ENCODE results near the gene THAP6.
"Not testable (repeated sequence)": the region's sequence is repeated elsewhere in the genome, so short reads cannot be mapped to it uniquely, and the experiment has no call there.

The THAP6 gene, protein sequence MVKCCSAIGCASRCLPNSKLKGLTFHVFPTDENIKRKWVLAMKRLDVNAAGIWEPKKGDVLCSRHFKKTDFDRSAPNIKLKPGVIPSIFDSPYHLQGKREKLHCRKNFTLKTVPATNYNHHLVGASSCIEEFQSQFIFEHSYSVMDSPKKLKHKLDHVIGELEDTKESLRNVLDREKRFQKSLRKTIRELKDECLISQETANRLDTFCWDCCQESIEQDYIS

DNA sequence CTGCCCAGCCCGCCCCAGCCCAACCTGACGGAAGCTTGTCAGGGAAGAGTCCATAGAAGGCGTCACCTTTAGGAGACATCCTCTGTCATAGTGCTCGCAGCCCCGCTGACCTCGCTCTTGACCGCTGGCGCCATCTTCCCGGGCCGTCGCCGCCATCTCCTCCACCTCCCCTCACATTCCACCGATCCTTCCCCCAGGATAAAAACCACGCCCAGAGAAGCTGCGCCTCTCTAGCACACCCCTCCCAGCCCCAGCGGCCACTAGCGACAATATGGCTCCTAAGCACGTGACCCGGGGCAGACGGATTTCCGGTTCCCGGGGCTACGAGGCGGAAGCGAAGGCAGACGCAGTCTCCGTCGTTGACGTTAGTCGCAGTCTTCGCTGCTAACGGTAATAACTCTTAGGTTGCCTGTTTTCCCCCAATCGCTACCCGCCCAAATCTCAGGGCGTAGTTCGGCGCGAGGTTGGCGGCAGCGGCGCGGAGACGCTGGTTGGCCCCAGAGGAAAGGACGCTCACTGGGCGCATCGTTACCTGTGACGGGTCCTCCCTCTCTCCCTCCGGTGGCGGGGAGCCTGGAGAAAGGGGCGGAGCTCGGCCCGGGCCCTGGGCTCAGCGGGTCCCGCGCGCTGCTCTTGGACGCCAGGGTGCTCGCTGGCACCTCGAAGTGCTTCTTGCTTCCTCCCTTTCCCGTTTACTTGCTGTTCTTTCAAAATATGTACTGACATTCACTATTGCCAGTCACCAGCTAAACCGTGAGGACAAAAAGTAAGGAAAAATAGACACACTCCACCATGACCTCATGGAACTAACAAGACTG, at the start of gene THAP6, which contains the start of gene RCHY1:
TSS of gene THAP6 (plus strand) at position 343 of the 818 bp plus-strand sequence. CDS start 980 bp downstream, outside the sequence.
TSS of gene RCHY1 (minus strand) at position 273 of the 818 bp plus-strand sequence. CDS start at position 156, 117 bp downstream.
- peak; percentile 89 for DNase-seq

DNA sequence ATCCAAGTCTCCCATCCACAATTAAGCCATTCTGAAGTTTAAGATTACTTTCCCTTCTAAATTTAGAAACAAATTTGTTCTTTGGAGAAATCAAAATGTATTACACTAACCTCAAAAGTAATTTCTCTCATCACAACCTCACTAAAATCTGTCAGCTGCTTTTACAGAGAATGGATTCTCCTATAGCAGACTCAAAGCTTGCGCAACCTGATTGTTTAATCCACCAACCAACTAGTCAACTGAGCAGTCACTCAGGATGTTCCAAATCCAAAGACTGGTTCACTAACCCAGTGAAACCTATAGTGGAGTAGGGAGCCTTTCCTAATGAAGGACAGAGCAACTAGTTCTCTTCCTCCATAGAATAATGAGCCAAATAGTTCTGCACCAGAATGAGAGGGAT, 44.4 kb upstream of the THAP6 start:
- DNase-seq: no peak

DNA sequence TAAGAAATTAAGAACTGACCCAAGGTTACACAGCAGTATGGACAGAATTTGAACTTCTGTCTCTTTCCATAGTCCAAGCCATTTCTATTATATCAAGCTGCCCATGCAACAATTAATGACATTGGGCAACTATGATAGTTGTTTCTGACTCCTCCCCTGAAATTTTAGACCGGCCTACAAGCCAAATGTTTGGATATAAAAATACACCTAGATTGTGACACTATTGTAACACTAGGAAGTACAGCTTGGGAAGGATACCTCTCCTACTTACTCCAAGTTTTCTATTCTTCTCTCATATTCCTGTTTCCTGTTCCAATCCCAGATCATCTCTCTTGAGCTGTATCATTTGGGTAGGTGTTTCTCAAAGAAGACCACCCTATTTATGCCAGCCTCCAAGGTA, 43.5 kb upstream of the THAP6 start:
- DNase-seq: no peak

DNA sequence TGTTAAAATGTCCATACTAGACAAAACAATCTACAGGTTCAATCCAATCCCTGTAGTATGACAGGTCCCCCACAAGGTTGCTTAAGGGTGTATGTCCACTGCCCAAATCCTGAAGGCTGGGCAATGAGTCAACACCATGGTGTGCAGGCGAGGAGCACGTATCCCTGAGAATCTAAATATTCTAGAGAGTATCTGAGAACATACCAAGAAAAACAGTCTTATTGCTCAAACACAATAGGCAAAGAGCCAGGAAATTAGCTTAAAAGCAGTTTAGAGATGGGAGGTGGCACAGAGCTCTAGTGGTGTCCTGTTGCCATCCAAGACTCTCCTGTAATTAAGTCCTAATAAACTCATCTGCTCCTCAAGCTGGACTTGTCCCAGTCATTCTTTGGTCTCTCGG, 37.1 kb upstream of the THAP6 start:
- DNase-seq: no peak

DNA sequence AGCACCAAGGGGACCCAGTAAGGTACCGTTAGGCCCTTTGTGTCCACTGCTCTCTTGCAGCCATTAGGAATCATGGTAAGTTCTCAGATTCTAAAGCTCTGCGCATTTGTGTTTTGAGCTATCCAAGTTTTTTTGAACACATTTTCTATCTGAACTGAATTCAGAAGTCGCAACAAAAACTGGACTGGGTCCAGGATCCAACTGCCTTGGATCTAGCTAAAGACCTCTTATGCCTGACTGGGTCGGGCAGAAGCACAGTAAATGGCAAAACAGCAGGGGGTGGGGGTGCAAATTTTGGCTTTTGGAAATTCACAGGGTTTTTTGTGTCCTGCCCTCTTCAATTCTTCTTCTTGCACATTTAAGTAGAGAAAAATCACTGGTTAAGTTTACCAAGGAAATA, 30.1 kb upstream of the THAP6 start:
- no peak for DNase-seq

DNA sequence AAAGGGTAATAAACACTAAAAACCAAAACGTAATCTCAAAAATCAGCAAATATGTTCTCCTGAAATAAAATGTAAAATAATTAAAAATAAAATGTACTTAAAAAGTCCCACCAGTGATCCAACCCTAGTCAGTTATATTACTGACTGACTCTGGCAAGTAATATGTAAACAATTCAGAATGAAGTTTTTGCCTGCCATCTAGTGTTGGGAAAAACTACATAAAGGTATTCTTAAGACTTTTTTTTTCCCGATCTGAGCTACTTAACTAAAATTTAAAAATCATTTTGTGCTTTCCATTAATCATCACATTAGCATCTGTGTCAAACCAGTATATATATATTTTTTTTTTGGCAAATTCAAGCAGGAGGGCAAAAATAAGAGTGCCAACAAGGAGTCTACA, 24.1 kb upstream of the THAP6 start:
- DNase-seq: no peak

DNA sequence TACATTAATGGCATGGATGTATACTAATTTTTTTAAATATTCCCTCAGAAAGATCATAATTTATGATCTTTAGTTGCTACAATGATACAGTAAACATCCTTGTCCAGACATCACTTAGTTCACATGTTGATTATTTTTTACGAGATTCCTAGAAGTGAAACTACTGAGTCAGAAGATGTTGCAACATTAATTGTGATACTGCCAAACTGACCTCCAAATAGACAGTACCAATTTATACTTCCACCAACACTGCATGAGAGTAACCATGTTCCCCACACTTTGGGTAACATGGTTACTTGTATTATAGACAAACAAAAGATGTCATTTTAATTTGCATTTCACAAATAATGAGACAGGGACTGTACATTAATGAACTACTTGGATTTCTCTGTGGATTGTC, 19.7 kb upstream of the THAP6 start:
- no peak for DNase-seq

DNA sequence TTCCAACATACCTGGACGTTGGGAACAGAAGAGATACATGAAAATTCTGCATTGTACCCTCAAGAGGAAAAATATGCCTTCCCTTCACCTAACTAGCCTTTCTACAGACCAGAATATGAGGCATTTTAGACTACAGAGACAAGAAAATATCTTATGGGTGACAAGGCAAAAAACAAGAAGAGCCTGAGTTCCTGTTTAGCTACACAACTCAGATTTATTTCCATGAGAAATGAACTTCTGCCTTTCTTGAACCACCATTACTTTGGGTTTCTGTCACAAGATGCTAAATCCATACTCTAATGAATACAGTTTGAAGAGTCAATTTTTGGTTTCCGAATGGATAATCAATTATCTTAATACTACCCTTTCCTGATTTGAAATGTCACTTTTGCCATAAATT, 18.8 kb upstream of the THAP6 start:
- no peak for DNase-seq

DNA sequence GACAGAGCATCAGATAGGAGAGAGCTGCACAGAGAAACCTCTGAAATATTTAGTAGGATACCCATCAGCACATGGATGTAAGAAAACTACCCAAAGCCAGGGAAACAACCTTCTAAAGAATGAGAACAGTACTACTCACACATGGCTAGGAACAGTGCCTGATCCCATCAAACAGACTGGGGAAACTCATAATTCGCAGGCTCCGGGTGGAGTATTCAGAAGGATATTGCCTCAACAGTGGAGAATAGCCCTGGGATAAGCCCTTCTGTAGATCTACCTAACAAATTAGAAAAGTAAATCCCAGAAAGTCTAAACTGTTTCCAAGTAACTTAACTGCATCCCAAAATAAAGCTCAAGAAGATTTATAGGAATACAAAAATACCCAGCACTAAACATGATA, 17.9 kb upstream of the THAP6 start:
- DNase-seq: no peak

DNA sequence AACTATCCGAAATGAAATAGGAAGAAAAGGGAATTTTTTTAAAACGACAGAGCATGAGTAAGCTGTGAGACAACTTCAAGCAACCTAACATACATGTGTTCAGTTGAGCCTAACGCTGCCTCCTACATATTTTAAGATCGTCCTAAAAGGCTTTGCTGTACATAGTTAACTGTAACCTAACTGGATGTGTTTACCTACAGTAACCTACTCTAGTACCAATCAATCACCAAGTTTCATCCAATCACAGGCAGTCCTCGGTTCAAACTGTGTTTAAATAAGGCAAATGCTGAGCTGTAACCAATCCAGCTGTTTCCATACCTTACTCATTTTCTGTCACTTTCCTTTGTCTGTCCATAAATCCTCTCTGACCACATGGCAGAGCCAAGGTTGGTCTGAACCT, 17.1 kb upstream of the THAP6 start:
- no peak for DNase-seq

DNA sequence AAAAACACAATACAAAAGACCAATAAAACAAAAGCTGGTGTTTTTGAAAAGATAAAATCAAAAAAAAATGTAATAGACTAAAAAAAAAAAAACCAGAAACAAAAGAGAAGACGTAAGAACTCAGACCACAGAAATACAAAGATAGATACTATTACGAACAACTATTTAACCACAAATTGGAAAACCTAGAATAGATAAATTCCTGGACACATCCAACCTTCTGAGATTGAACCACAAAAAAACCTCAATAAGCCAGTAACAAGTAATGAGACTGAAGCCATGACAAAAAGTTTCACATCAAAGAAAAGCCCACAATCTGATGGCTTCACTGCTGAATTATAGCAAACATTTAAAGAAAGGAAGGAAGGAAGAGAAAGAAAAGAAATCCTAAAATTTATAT, 16.2 kb upstream of the THAP6 start:
- DNase-seq: no peak

DNA sequence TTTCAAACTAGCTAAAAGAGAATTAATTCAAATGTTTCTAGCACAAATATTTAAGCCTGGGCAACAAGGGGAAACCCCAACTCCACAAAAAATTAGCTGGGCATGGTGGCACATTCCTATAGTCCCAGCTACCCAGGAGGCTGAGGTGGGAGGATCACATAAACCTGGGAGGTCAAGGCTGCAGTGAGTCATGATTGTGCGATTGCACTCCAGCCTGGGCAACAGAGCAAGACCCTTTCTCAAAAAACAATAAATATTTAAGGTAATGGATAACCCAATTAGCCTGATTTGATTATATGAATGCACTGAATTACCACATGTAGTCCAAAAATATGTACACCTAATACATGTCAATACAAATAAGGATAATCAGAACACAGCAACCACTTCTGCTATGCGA, 14.4 kb upstream of the THAP6 start:
- no peak for DNase-seq

DNA sequence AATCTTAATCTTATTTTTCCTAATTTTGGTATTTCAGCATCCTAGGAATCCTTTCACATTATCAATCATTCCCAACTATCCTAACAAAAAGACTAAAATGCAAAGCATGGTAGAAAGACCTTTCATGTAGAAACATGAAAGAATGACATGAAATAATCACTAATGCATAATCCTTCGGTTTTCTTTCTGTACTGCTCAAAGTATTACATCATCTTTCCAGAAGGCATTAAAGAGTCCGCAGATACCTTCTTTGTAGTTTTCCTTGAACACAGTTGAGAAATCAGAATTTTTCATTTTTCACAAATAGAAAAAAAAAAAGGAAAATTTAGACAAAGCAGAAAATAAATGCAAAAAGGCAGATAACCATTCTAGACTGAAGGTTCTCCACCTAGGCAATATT, 11.6 kb upstream of the THAP6 start:
- DNase-seq: no peak

DNA sequence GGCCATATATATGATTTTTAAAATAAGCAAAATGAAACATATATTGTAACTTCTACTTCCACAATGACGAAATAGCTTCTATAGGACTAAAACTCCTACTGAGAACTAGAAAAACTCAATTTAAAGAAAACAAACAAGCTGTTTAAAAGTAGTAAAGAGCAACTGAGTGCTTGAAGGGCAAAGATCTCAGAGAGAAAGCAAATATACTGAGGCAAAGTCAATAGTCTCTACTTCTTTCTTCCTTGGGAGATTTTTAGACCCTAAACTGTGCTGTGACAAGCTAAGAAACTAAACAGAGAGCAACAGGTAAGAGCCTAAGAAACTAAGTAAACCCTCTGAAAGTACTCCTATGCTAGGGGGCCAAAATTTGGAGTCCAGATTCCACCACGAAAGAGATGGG, 8.6 kb upstream of the THAP6 start:
- no peak for DNase-seq

DNA sequence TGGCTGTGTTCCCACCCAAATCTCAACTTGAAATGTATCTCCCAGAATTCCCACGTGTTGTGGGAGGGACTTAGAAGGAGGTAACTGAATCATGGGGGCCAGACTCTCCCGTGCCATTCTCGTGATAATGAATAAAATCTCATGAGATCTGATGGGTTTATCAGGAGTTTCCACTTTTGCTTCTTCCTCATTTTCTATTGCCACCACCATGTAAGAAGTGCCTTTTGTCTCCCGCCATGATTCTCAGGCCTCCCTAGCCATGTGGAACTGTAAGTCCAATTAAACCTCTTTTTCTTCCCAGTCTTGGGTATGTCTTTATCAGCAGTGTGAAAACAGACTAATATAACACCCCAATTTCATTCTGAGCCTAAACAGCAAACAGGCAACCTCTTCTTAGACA, 4.7 kb upstream of the THAP6 start:
- not testable (repeated sequence) for DNase-seq

DNA sequence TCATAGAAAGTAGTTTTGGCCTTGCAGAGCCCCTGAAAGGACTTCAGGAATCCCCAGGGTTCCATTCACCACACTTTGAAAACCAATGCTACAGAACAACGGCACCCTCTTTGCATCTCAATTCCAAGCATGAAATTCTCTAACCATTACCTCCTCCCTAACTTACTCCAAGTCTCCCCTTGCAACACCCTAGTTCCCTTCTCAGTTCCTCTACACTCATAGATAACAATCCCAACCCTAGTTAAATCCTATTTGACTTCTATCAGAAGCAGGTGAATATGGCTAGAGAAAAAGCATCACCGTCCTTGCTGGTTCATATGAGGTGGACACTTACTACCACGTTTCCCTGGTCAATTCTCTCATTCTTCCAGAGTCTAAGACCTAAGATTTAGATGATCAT, 2.4 kb upstream of the THAP6 start:
- DNase-seq: no peak

DNA sequence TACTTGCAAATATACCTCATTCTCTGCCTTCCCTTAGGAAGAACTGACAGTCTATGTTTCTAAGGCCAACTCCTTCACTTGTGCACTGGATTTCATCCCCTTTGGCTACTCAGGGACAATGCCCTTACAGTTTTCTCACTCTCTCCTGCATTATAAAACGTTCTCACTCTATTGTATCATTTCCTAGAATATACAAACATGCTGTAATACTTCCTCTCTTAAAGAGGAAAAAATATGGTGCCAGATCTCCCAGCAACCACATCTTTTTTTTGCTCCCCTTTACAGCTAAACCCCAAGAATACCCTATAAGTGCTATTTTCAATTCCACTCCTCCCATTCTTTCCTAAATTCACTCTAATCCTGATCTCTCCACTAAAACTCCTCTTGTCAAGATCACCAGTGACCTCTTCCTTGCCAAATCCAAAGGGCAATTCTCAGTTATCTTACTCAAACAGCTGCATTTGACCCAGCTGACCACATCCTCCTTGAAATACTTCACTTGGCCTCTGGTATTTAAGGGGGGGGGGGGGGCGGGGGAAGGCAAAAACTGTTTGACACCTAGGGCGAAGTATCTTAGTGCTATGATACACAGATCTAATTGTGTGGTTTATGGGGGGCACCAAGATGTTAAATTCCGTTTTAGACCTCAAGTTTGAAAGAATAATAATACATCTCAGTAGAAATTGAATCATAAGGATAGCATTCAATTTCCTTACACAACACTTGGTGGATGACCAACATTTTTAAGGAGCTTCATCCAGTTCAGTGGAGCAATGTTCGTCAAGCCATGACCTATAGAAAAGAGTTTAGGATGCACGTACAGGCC, 1.7 kb upstream of the THAP6 start:
- DNase-seq: no peak

DNA sequence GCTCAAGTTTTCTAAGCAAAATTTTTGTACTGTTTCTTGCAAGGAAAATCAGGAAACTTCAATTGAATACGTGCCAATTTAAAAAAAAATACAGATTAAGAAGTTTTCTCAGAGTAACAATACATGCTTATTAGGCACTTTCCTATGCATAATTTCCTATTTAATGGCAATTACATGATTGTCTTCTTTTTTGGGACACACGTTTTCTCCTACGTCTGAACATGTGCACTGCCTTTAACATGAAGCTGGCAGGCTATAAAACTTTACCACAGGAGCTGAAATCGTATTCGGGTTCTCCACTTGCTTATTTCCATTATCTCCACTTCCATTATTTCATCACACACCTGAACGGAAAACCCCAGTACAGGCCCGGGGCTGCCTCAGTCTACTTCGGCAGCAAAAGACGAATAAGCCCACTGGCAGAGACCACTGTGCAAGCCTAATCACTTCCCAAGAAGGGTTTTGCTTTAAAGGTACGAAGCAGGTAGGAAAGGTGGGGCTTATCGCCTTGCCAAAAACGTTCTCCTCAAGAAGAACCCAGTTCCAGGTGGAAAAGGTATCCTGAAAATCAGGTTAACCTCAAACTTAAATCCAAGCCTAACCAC, 645 bp upstream of the THAP6 start:
- no peak for DNase-seq

DNA sequence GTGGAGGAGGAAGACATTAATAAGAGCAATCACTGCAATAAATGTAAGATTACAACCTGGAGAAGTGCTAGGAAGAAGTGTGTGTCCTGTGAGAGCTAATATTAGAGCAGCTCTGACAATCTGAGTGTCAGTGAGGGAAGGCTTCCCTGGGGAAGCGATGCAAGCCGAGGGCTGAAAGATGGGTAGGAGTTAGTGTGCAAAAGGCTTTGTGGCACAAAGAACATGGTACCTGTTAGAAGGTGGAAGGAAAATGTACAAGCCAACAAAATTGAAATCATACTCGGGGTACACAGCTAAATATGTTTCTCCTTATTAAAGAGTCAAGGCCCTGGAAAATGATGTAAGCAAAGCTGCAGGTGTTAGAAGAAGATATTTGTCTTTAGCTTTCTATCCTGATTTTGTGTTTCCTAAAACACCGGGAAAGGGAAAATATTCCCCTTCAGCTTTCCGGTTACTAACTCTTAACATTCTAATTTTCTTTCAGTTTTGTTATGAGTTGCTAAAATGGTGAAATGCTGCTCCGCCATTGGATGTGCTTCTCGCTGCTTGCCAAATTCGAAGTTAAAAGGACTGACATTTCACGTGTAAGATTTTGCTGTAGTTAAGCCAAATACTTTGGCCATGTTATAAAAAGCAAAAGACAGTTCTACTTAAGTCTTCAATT, 808 bp downstream of the THAP6 start:
- DNase-seq: no peak

DNA sequence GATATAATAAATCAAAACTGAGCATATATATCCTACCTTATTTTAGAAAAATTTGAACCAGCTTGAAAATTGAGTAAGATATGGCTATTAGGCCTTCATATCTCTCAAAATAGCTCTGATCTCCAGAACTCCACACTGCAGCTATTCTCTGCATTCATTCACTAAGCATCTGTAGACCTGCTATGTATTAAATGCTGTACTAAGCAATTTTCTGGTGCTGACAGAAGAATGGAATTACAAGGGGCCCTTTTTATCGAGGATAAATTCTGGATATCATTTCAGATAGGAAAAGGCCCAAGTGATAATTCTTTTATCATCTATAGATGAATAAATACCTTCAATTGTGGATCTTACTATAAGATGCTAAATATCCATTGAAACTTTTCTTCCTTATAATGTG, 1.9 kb downstream of the THAP6 start:
- no peak for DNase-seq

DNA sequence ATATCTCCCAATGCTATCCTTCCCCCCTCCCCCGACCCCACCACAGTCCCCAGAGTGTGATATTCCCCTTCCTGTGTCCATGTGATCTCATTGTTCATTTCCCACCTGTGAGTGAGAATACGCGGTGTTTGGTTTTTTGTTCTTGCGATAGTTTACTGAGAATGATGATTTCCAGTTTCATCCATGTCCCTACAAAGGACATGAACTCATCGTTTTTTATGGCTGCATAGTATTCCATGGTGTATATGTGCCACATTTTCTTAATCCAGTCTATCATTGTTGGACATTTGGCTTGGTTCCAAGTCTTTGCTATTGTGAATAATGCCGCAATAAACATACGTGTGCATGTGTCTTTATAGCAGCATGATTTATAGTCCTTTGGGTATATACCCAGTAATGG, 5.2 kb downstream of the THAP6 start:
- not testable (repeated sequence) for DNase-seq

DNA sequence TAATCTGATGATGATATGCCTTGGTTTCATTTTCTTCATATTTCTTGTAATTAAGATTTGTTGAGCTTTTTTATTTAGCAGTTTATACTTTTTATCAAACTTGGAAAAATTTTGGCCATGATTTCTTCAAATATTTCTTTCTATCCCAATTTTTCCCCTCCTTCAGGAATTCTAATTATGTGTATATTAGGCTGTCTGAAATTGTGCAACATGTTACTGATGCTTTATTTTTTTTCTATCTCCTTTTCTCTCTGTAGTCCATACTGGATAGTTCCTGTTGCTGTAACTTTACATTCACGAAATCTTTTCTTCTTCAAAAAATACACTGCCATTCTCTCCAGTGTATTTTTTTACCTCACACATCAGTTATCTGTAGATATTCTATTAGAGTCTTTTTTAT, 10.8 kb downstream of the THAP6 start:
- no peak for DNase-seq

DNA sequence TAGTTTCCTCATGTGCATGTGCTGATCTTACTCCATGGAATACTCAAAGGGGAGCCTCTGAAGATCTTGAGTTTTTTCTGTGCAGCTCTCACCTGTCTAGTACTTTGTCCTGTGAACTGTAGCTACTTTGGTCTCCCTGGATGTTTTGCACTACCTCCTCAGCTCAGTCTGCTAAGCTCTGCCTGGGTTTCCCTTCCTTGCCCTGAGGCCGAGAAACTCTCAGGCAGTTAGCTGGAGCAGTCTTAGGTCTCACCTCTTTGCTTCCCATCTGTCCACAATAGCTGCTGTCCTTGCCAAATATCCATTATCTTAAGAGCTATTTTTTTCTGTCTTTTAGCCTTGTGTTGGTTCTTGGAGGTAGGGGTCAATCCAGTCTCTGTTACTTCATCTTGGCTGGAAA, 11.6 kb downstream of the THAP6 start:
- DNase-seq: no peak

All from activated gamma-delta T cell treated with Interleukin-2 at 50 U/mL for 16 hours (primary cell).